Measurements from ENCODE around the gene PPA1.
"Not testable (repeated sequence)": the region's sequence is repeated elsewhere in the genome, so short reads cannot be mapped to it uniquely, and the experiment has no call there.

PPA1 gene

GRCh38 chr10:70228491-70228890, 4.7 kb downstream of the PPA1 start:
- H3K79me1 ChIP-seq (ENCODE audit: low read depth, low read length), result peaks cover 10% of the 10 kb centered on the region
- H3K18ac ChIP-seq (ENCODE audit: low read length), result no peak overlapping the region
- WGBS, 2 donors (ENCODE audit: extremely low coverage in 2 of 2, insufficient read length in 2 of 2, insufficient replicate concordance in 1 of 2), result no CpG with 5 or more reads among the region's 1 CpG
- H3K27me3 ChIP-seq (ENCODE audit: control insufficient read depth in 3 of 3, insufficient read depth in 3 of 3, low read depth in 1 of 3, low read length in 3 of 3), result no peaks in the 10 kb centered on the region
- DNase-seq (ENCODE audit: low spot score), result no peak
- H2AK5ac ChIP-seq (ENCODE audit: low read depth, low read length), result no peak overlapping the region
- H2AFZ ChIP-seq (ENCODE audit: low read length), result no peak overlapping the region
- H3K14ac ChIP-seq (ENCODE audit: low read length), result no peak overlapping the region
- H4K91ac ChIP-seq (ENCODE audit: low read depth, low read length, poor library complexity), result no peak overlapping the region
- no peak overlapping the region for H3K27ac ChIP-seq (replicated peaks; ENCODE audit: low read length)
- H3K36me3 ChIP-seq (replicated peaks in 1 of 2; ENCODE audit: control insufficient read depth in 2 of 2, insufficient read depth in 2 of 2, low read length in 2 of 2), result peaks cover 3 to 54% of the 10 kb centered on the region in 2 donors
- no peak overlapping the region for H2BK120ac ChIP-seq (ENCODE audit: low read depth, low read length)
- no peak overlapping the region for H2BK5ac ChIP-seq (ENCODE audit: low read length)
- no peak overlapping the region for H3K4me3 ChIP-seq (ENCODE audit: low read length in 2 of 2)
- no peak overlapping the region for H3K4me2 ChIP-seq (ENCODE audit: insufficient read depth, low read length, poor library complexity, severe bottlenecking)
- no peak overlapping the region for H4K8ac ChIP-seq (ENCODE audit: low read depth, low read length)
- no peak overlapping the region for H3K9ac ChIP-seq (ENCODE audit: low read depth, low read length, poor library complexity)
- H2BK15ac ChIP-seq (ENCODE audit: low read length), result no peak overlapping the region
- no peak overlapping the region for H3K4ac ChIP-seq (ENCODE audit: low read length)
- H3K23ac ChIP-seq (ENCODE audit: low read depth, low read length, poor library complexity), result no peak overlapping the region
- H3K9me3 ChIP-seq (replicated peaks in 1 of 2; ENCODE audit: control insufficient read depth in 2 of 2, insufficient read depth in 1 of 2, low read depth in 1 of 2, low read length in 2 of 2), result no peaks in the 10 kb centered on the region
- H3K4me1 ChIP-seq (ENCODE audit: control insufficient read depth in 2 of 2, insufficient read depth in 1 of 2, low read depth in 1 of 2, low read length in 2 of 2), result peaks cover under 1 to 2% of the 10 kb centered on the region in 2 donors
- no peak overlapping the region for H2BK12ac ChIP-seq (ENCODE audit: low read length)

- Histone ChIP-seq H2BK15ac (ENCODE audit: low read length) (no peak overlapping the region), H3K23ac (ENCODE audit: low read depth, low read length, poor library complexity) (no peak overlapping the region), H3K27me3 (ENCODE audit: control insufficient read depth in 3 of 3, insufficient read depth in 3 of 3, low read depth in 1 of 3, low read length in 3 of 3) (no peaks in the 10 kb centered on the region), H3K9ac (ENCODE audit: low read depth, low read length, poor library complexity) (no peak overlapping the region), H2BK12ac (ENCODE audit: low read length) (no peak overlapping the region), H3K18ac (ENCODE audit: low read length) (no peak overlapping the region), H3K27ac (replicated peaks; ENCODE audit: low read length) (no peak overlapping the region), H3K4me2 (ENCODE audit: insufficient read depth, low read length, poor library complexity, severe bottlenecking) (no peak overlapping the region), H4K8ac (ENCODE audit: low read depth, low read length) (no peak overlapping the region), H2AK5ac (ENCODE audit: low read depth, low read length) (no peak overlapping the region), H3K4ac (ENCODE audit: low read length) (no peak overlapping the region), H3K14ac (ENCODE audit: low read length) (no peak overlapping the region), H2BK5ac (ENCODE audit: low read length) (no peak overlapping the region), H4K91ac (ENCODE audit: low read depth, low read length, poor library complexity) (no peak overlapping the region), H3K36me3 (replicated peaks in 1 of 2; ENCODE audit: control insufficient read depth in 2 of 2, insufficient read depth in 2 of 2, low read length in 2 of 2) (peaks cover 5 to 54% of the 10 kb centered on the region in 2 donors), H3K4me3 (ENCODE audit: low read length in 2 of 2) (no peak overlapping the region), H3K4me1 (ENCODE audit: control insufficient read depth in 2 of 2, insufficient read depth in 1 of 2, low read depth in 1 of 2, low read length in 2 of 2) (peaks cover 0 to 2% of the 10 kb centered on the region in 2 donors), H2BK120ac (ENCODE audit: low read depth, low read length) (no peak overlapping the region), H3K9me3 (replicated peaks in 1 of 2; ENCODE audit: control insufficient read depth in 2 of 2, insufficient read depth in 1 of 2, low read depth in 1 of 2, low read length in 2 of 2) (no peaks in the 10 kb centered on the region), H3K79me1 (ENCODE audit: low read depth, low read length) (peaks cover 13% of the 10 kb centered on the region), H2AFZ (ENCODE audit: low read length) (no peak overlapping the region)
- no peak for DNase-seq (ENCODE audit: low spot score)
- no CpG with 5 or more reads among the region's 3 CpGs for WGBS, 2 donors (ENCODE audit: extremely low coverage in 2 of 2, insufficient read length in 2 of 2, insufficient replicate concordance in 1 of 2)
These were observed 5.5 kb downstream of the PPA1 start for GRCh38 chr10:70227548-70228320.

- H3K4me3 ChIP-seq (ENCODE audit: low read length in 2 of 2), result no peak overlapping the region
- no peak overlapping the region for H2AFZ ChIP-seq (ENCODE audit: low read length)
These were observed 9.5 kb downstream of the PPA1 start for GRCh38 chr10:70223728-70224127.

GRCh38 chr10:70222811-70223447, 10.3 kb downstream of the PPA1 start:
- H2BK15ac ChIP-seq (ENCODE audit: low read length), result not testable (repeated sequence)

More at GRCh38 chr10:70223728-70224127, 9.5 kb downstream of the PPA1 start:
- H3K27me3 ChIP-seq (ENCODE audit: control insufficient read depth in 3 of 3, insufficient read depth in 3 of 3, low read depth in 1 of 3, low read length in 3 of 3), result no peaks in the 10 kb centered on the region
- H3K18ac ChIP-seq (ENCODE audit: low read length), result no peak overlapping the region
- H3K23ac ChIP-seq (ENCODE audit: low read depth, low read length, poor library complexity), result no peak overlapping the region
- H3K79me1 ChIP-seq (ENCODE audit: low read depth, low read length), result peaks cover 6% of the 10 kb centered on the region
- no peaks in the 10 kb centered on the region for H3K9me3 ChIP-seq (replicated peaks in 1 of 2; ENCODE audit: control insufficient read depth in 2 of 2, insufficient read depth in 1 of 2, low read depth in 1 of 2, low read length in 2 of 2)
- no peak overlapping the region for H2BK120ac ChIP-seq (ENCODE audit: low read depth, low read length)
- no peak overlapping the region for H3K27ac ChIP-seq (replicated peaks; ENCODE audit: low read length)
- no peak overlapping the region for H3K4ac ChIP-seq (ENCODE audit: low read length)
- H3K4me2 ChIP-seq (ENCODE audit: insufficient read depth, low read length, poor library complexity, severe bottlenecking), result no peak overlapping the region
- DNase-seq (ENCODE audit: low spot score), result no peak
- H3K14ac ChIP-seq (ENCODE audit: low read length), result no peak overlapping the region
- no CpG with 5 or more reads among the region's 2 CpGs for WGBS, 2 donors (ENCODE audit: extremely low coverage in 2 of 2, insufficient read length in 2 of 2, insufficient replicate concordance in 1 of 2)
- H2AK5ac ChIP-seq (ENCODE audit: low read depth, low read length), result no peak overlapping the region
- no peak overlapping the region for H4K8ac ChIP-seq (ENCODE audit: low read depth, low read length)
- H2BK15ac ChIP-seq (ENCODE audit: low read length), result no peak overlapping the region
- no peak overlapping the region for H4K91ac ChIP-seq (ENCODE audit: low read depth, low read length, poor library complexity)
- H3K9ac ChIP-seq (ENCODE audit: low read depth, low read length, poor library complexity), result no peak overlapping the region
- H2BK5ac ChIP-seq (ENCODE audit: low read length), result no peak overlapping the region
- no peak overlapping the region for H2BK12ac ChIP-seq (ENCODE audit: low read length)
- no peaks in the 10 kb centered on the region for H3K4me1 ChIP-seq (ENCODE audit: control insufficient read depth in 2 of 2, insufficient read depth in 1 of 2, low read depth in 1 of 2, low read length in 2 of 2)
- peaks cover 5 to 45% of the 10 kb centered on the region in 2 donors for H3K36me3 ChIP-seq (replicated peaks in 1 of 2; ENCODE audit: control insufficient read depth in 2 of 2, insufficient read depth in 2 of 2, low read length in 2 of 2)

More at GRCh38 chr10:70222811-70223447, 10.3 kb downstream of the PPA1 start:
- DNase-seq (ENCODE audit: low spot score); H2BK12ac ChIP-seq (ENCODE audit: low read length); H2BK120ac ChIP-seq (ENCODE audit: low read depth, low read length); H3K4me1 ChIP-seq (ENCODE audit: control insufficient read depth in 2 of 2, insufficient read depth in 1 of 2, low read depth in 1 of 2, low read length in 2 of 2); H2AFZ ChIP-seq (ENCODE audit: low read length); H3K9ac ChIP-seq (ENCODE audit: low read depth, low read length, poor library complexity); H3K27me3 ChIP-seq (ENCODE audit: control insufficient read depth in 3 of 3, insufficient read depth in 3 of 3, low read depth in 1 of 3, low read length in 3 of 3); H3K9me3 ChIP-seq (replicated peaks in 1 of 2; ENCODE audit: control insufficient read depth in 2 of 2, insufficient read depth in 1 of 2, low read depth in 1 of 2, low read length in 2 of 2); H3K14ac ChIP-seq (ENCODE audit: low read length); H3K4me3 ChIP-seq (ENCODE audit: low read length in 2 of 2); H3K4me2 ChIP-seq (ENCODE audit: insufficient read depth, low read length, poor library complexity, severe bottlenecking); H3K18ac ChIP-seq (ENCODE audit: low read length); H3K27ac ChIP-seq (replicated peaks; ENCODE audit: low read length); H3K79me1 ChIP-seq (ENCODE audit: low read depth, low read length); H3K4ac ChIP-seq (ENCODE audit: low read length); H2BK5ac ChIP-seq (ENCODE audit: low read length); H4K8ac ChIP-seq (ENCODE audit: low read depth, low read length); H2AK5ac ChIP-seq (ENCODE audit: low read depth, low read length); H4K91ac ChIP-seq (ENCODE audit: low read depth, low read length, poor library complexity); H3K23ac ChIP-seq (ENCODE audit: low read depth, low read length, poor library complexity): not testable (repeated sequence)
- WGBS, 2 donors (ENCODE audit: extremely low coverage in 2 of 2, insufficient read length in 2 of 2, insufficient replicate concordance in 1 of 2), result no CpG with 5 or more reads among the region's 9 CpGs
- H3K36me3 ChIP-seq (replicated peaks in 1 of 2; ENCODE audit: control insufficient read depth in 2 of 2, insufficient read depth in 2 of 2, low read length in 2 of 2), result peaks cover 7 to 45% of the 10 kb centered on the region in 2 donors

Data from neuronal stem cell (in vitro differentiated cells).